Osteoblast (primary cell): ENCODE data around the gene TMBIM6. TPM values are rescaled to one million over a fixed set of nuclear protein-coding genes. Genes with fewer than 3 reads are reported as not detected.

Experiments
- DNase-seq: peaks from one replicate; pipeline ENCODE4 v3.0.0; 2011; ENCODE audit warnings: low spot score, mixed read lengths; ENCODE audit not compliant: insufficient read length; ENCODE audit errors: missing footprints
- H2AFZ ChIP-seq: 2 replicates; pipeline ENCODE4 v1.6.0; 2011; ENCODE audit warnings: mild to moderate bottlenecking, low read length
- H3K27ac ChIP-seq: 2 replicates; pipeline ENCODE4 v1.5.1; 2011; ENCODE audit warnings: mild to moderate bottlenecking, low read depth, low read length, moderate library complexity
- H3K27me3 ChIP-seq: 2 replicates; pipeline ENCODE4 v1.6.0; 2012; ENCODE audit warnings: mild to moderate bottlenecking, control low read depth, inconsistent platforms, low read length, moderate library complexity; ENCODE audit not compliant: insufficient read depth
- H3K36me3 ChIP-seq: 2 replicates; pipeline ENCODE4 v1.5.1; 2011; ENCODE audit warnings: mild to moderate bottlenecking, low read length, control low read depth, moderate library complexity; ENCODE audit not compliant: insufficient read depth
- H3K4me1 ChIP-seq: 2 replicates; pipeline ENCODE4 v1.5.1; 2011; ENCODE audit warnings: mild to moderate bottlenecking, low read length, control low read depth, moderate library complexity; ENCODE audit not compliant: insufficient read depth
- H3K4me2 ChIP-seq: 2 replicates; pipeline ENCODE4 v1.6.0; 2011; ENCODE audit warnings: mild to moderate bottlenecking, low read length; ENCODE audit not compliant: insufficient read depth
- H3K4me3 ChIP-seq: fragments of 200-600 bp; sonication (generic); 3 replicates; pipeline ENCODE4 v1.5.1; 2012; ENCODE audit warnings: mild to moderate bottlenecking, low read length, inconsistent platforms; ENCODE audit not compliant: insufficient read depth
- H3K79me2 ChIP-seq: 2 replicates; pipeline ENCODE4 v1.6.0; 2012; ENCODE audit warnings: mild to moderate bottlenecking, low read length, control low read depth, inconsistent platforms; ENCODE audit not compliant: insufficient read depth
- H3K9me3 ChIP-seq: 2 replicates; pipeline ENCODE4 v1.5.1; 2011; ENCODE audit warnings: low read depth, low read length, control low read depth
- H4K20me1 ChIP-seq: 2 replicates; pipeline ENCODE4 v1.6.0; 2012; ENCODE audit warnings: mild to moderate bottlenecking, low read length, control low read depth; ENCODE audit not compliant: insufficient read depth
- total RNA-seq: library from RNA; depleted of rRNA; stranded (reverse); fragments of >200 nt; gene quantifications from 2 replicates; pipeline ENCODE4 v1.2.3, GENCODE V29; 2012
- TF ChIP-seq, protein P1 (sequence below): IDR thresholded peaks from 2 replicates; pipeline ENCODE4 v1.5.1; 2011; ENCODE audit warnings: mild to moderate bottlenecking, low read depth, low read length, moderate library complexity; ENCODE audit errors: extremely low read depth

TMBIM6 gene
- total RNA-seq, 1 donor, result 398 TPM

DNA sequence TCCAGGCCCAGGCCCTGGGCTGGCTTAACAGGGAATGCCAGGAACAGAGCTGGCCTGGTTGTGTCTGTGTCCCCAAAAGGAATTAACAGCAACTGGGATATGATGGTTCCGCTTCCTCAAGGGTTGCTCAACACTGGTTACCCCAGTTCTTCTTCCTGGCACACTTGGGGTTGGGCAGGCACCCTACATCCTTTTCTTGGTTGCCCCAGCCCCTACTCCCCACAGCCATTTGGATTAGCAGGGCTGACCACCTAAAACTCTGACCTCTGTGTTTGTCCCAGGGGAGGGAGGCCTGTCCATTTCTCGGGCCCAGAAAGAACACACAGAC lies 56.1 kb downstream of the TMBIM6 start:
- no peaks in the 10 kb centered on the region for H3K27me3 ChIP-seq
- no peak for DNase-seq
- peaks cover 45% of the 10 kb centered on the region for H3K36me3 ChIP-seq

DNA sequence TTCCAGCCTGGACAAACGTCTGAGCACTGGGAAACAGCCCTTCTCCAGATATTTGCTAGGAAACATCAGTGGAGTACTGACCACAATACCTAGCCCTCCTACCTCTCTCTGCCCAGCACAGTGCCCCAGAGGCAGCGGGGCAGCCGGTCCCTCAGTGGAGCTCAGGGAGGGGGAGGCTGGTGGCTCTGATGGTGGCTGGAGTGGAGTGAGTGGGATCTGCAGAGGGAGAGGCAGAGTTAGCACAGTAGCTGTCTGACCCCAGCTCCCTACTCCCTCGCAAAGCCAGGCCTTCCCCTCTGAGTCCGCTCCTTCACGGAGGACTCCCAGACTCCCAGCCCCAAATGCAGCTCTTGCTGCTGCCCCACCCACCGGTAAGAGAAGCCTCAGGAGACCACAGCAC lies 56.9 kb downstream of the TMBIM6 start:
- Histone ChIP-seq H3K9me3 (no peaks in the 10 kb centered on the region), H4K20me1 (peaks cover 11% of the 10 kb centered on the region), H3K27ac (no peak overlapping the region), H3K4me1 (no peaks in the 10 kb centered on the region), H3K36me3 (peaks cover 53% of the 10 kb centered on the region), H3K4me3 (no peak overlapping the region), H3K79me2 (no peaks in the 10 kb centered on the region), H3K27me3 (no peaks in the 10 kb centered on the region), H2AFZ (no peak overlapping the region), H3K4me2 (no peak overlapping the region)
- no peak for DNase-seq
- TF ChIP-seq, protein P1, sequence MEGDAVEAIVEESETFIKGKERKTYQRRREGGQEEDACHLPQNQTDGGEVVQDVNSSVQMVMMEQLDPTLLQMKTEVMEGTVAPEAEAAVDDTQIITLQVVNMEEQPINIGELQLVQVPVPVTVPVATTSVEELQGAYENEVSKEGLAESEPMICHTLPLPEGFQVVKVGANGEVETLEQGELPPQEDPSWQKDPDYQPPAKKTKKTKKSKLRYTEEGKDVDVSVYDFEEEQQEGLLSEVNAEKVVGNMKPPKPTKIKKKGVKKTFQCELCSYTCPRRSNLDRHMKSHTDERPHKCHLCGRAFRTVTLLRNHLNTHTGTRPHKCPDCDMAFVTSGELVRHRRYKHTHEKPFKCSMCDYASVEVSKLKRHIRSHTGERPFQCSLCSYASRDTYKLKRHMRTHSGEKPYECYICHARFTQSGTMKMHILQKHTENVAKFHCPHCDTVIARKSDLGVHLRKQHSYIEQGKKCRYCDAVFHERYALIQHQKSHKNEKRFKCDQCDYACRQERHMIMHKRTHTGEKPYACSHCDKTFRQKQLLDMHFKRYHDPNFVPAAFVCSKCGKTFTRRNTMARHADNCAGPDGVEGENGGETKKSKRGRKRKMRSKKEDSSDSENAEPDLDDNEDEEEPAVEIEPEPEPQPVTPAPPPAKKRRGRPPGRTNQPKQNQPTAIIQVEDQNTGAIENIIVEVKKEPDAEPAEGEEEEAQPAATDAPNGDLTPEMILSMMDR, result no peak

More for the DNA sequence above, 56.1 kb downstream of the TMBIM6 start:
- TF ChIP-seq, protein P1, result no peak
- H3K79me2 ChIP-seq, result no peaks in the 10 kb centered on the region
- no peak overlapping the region for H3K4me3 ChIP-seq
- H3K27ac ChIP-seq, result no peak overlapping the region
- H2AFZ ChIP-seq, result no peak overlapping the region
- H3K4me2 ChIP-seq, result no peak overlapping the region
- peaks cover 11% of the 10 kb centered on the region for H4K20me1 ChIP-seq
- H3K9me3 ChIP-seq, result no peaks in the 10 kb centered on the region
- H3K4me1 ChIP-seq, result no peaks in the 10 kb centered on the region

DNA sequence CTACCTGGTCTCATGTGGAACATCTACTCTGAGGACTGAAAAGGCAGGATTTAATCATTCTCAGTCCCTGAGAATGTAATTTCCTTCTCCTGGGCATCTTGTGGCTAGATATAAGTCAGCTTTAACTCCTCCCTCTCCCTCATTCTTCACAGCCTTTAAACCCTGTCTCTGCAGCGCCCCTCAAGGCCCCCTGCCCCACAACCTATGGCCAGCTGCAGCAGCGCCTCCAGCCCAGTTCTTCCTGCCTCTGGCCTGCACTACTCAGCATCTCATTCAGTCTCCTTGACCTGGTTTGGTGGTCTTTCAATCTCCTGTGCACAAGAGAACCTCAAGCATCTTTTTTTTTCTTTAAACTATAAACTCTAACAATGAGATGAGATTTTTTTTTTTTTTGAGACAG lies 57.6 kb downstream of the TMBIM6 start:
- TF ChIP-seq, protein P1, result no peak
- peaks cover 60% of the 10 kb centered on the region for H3K36me3 ChIP-seq

DNA sequence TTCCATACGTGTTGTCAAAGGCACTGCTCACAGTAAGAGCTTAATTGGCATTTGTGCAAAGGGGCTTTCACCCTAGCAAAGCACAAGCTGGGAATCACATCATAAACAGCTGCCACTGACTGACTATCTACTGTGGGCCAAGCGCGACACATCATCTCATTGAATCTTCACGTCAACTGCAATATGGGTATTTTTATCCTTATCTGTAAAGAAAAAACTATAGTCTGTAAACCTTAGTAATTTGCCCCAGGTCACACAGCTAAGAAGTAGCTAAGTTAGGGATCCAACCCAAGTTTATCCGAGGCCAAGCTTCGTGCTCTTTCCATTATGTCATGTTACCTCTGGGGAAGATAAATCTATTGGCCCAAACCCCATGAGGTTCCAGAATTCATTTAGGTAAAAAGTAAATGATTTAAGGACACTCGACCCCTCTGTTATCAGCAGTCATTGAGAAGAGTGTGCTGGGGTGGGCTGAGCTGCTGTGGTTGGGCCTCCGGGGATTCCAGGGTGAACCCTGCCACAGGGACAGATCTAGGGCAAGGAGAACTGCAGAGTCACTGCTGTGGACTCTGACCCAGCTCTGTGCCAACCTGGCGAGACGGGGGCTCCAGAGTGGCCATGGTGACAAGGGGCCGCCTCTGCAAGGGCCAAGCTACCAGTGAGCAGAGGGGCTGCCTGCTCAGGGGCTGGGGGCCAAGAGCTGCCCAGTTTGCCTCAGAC lies 59.2 kb downstream of the TMBIM6 start:
- TF ChIP-seq, protein P1, result no peak
- H3K9me3 ChIP-seq, result no peaks in the 10 kb centered on the region
- H3K4me1 ChIP-seq, result no peaks in the 10 kb centered on the region
- no peaks in the 10 kb centered on the region for H3K27me3 ChIP-seq
- no peak overlapping the region for H2AFZ ChIP-seq
- no peak overlapping the region for H3K27ac ChIP-seq
- peaks cover 76% of the 10 kb centered on the region for H3K36me3 ChIP-seq
- peak; percentile 56 for DNase-seq
- H3K4me2 ChIP-seq, result no peak overlapping the region
- H3K4me3 ChIP-seq, result no peak overlapping the region
- H3K79me2 ChIP-seq, result peaks cover 5% of the 10 kb centered on the region
- peaks cover 33% of the 10 kb centered on the region for H4K20me1 ChIP-seq

More for the DNA sequence above, 57.6 kb downstream of the TMBIM6 start:
- no peak overlapping the region for H3K4me3 ChIP-seq
- peaks cover 18% of the 10 kb centered on the region for H4K20me1 ChIP-seq
- H2AFZ ChIP-seq, result no peak overlapping the region
- no peak overlapping the region for H3K27ac ChIP-seq
- H3K79me2 ChIP-seq, result no peaks in the 10 kb centered on the region
- no peaks in the 10 kb centered on the region for H3K9me3 ChIP-seq
- H3K27me3 ChIP-seq, result no peaks in the 10 kb centered on the region
- H3K4me1 ChIP-seq, result no peaks in the 10 kb centered on the region
- no peak for DNase-seq
- no peak overlapping the region for H3K4me2 ChIP-seq
